ENCODE measurements around the gene C14orf39. TPM values are rescaled to one million over a fixed set of nuclear protein-coding genes. Genes with fewer than 3 reads are reported as not detected.

Gene C14orf39
- total and polyA plus RNA-seq, 2 of the 13 experiments (the other 11 are each of a cell fraction or from before 2014, with no cell fraction given) = not detected

- no peak overlapping the region for H3K4me2 ChIP-seq (ENCODE audit: low read depth, low read length)
- TF ChIP-seq JDP2 (CRISPR knock-in tag; IDR thresholded peaks at IDR 0.05; ENCODE audit: borderline replicate concordance) (no peak), ZNF274 (CRISPR knock-in tag; IDR thresholded peaks at IDR 0.05) (no peak), ZNF709 (CRISPR knock-in tag; IDR thresholded peaks at IDR 0.05) (no peak), RFXANK (CRISPR knock-in tag; IDR thresholded peaks at IDR 0.05) (no peak), TFDP1 (CRISPR knock-in tag; IDR thresholded peaks at IDR 0.05; ENCODE audit: borderline replicate concordance) (no peak), HOXA9 (CRISPR knock-in tag; IDR thresholded peaks at IDR 0.05; ENCODE audit: borderline replicate concordance) (no peak)
- TF ChIP-seq, protein P1, sequence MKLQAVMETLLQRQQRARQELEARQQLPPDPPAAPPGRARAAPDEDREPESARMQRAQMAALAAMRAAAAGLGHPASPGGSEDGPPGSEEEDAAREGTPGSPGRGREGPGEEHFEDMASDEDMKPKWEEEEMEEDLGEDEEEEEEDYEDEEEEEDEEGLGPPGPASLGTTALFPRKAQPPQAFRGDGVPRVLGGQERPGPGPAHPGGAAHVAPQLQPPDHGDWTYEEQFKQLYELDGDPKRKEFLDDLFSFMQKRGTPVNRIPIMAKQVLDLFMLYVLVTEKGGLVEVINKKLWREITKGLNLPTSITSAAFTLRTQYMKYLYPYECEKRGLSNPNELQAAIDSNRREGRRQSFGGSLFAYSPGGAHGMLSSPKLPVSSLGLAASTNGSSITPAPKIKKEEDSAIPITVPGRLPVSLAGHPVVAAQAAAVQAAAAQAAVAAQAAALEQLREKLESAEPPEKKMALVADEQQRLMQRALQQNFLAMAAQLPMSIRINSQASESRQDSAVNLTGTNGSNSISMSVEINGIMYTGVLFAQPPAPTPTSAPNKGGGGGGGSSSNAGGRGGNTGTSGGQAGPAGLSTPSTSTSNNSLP (IDR thresholded peaks at IDR 0.05; ENCODE audit: low read depth, low read length) = no peak
- TF ChIP-seq, protein P2, sequence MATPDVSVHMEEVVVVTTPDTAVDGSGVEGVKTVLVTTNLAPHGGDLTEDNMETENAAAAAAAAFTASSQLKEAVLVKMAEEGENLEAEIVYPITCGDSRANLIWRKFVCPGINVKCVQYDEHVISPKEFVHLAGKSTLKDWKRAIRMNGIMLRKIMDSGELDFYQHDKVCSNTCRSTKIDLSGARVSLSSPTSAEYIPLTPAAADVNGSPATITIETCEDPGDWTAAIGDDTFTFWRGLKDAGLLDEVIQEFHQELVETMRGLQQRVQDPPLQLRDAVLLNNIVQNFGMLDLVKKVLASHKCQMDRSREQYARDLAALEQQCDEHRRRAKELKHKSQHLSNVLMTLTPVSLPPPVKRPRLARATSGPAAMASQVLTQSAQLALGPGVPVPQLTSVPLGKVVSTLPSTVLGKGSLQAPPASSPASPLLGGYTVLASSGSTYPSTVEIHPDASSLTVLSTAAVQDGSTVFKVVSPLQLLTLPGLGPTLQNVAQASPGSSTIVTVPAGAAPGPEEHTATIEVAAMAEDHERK (CRISPR knock-in tag; IDR thresholded peaks at IDR 0.05; ENCODE audit: low read depth) = no peak
- DNase-seq (ENCODE audit: low spot score) = no peak
- intact Hi-C loops (cut with micrococcal nuclease; ENCODE audit: unreplicated experiment) = no loop called here
- H3K27ac ChIP-seq (ENCODE audit: extremely low read length, insufficient read depth, low read length) = no peak overlapping the region
- H2AFZ ChIP-seq (ENCODE audit: low read length) = no peak overlapping the region
- ChIA-PET CTCF (ENCODE audit: low intra/inter-chr PET ratio, low total read pairs) (no interaction called here), POLR2A (no interaction called here)
- no peak overlapping the region for H3K9ac ChIP-seq (ENCODE audit: insufficient read depth, low read depth, low read length)
- H3K4me3 ChIP-seq (replicated peaks in 1 of 3; ENCODE audit: insufficient read depth in 1 of 3, low read depth in 2 of 3, low read length in 3 of 3) = no peak overlapping the region
- H3K36me3 ChIP-seq (replicated peaks in 1 of 2; ENCODE audit: control insufficient read depth in 1 of 2, insufficient read depth in 2 of 2, low read length in 2 of 2) = no peaks in the 10 kb centered on the region
- 10% methylated on average over 7 of the region's 7 CpGs for WGBS (ENCODE audit: low lambda C conversion rate)
- peaks cover 0 to 38% of the 10 kb centered on the region in 2 experiments; a peak in 3 of 5 replicates for H3K27me3 ChIP-seq (ENCODE audit: control insufficient read depth in 1 of 2, insufficient read depth in 2 of 2, low read length in 2 of 2)
- no peak for ATAC-seq
- no peaks in the 10 kb centered on the region for H3K4me1 ChIP-seq (ENCODE audit: insufficient read depth, low read length)
- FAIRE-seq = no peak
- no TSS peak for BruUV-seq (replicated peaks)
- no peaks in the 10 kb centered on the region for H3K79me2 ChIP-seq (ENCODE audit: insufficient read depth, low read length)
- H4K20me1 ChIP-seq (ENCODE audit: insufficient read depth, low read length) = no peaks in the 10 kb centered on the region
- in situ Hi-C loops (cut with HindIII; ENCODE audit: extremely low pct_ligation_motif_present, low pct_unique_long_range_greater_than_20kb) = no loop called here
- no peaks in the 10 kb centered on the region for H3K9me3 ChIP-seq (ENCODE audit: low read length)
These were observed 20.1 kb upstream of the C14orf39 start for GRCh38 chr14:60506010-60506409.
